GM12892 (cell line): ENCODE data around the gene MYH3.

ENCODE experiments used
- POLR2A ChIP-seq: IDR thresholded peaks from 2 replicates; pipeline ENCODE4 v1.6.1; 2011; ENCODE audit warnings: low read depth, low read length, control low read depth
- POLR2AphosphoS5 ChIP-seq: IDR thresholded peaks from 2 replicates; pipeline ENCODE4 v1.6.1; 2011; ENCODE audit warnings: low read depth, low read length, control low read depth

- TF ChIP-seq POLR2A = no peak
- TF ChIP-seq POLR2AphosphoS5 = no peak
Measured at GRCh38 chr17:10687499-10687898, 30.4 kb upstream of the MYH3 start.
